Esophagus squamous epithelium (tissue), 4 donors: ENCODE measurements around the gene HNRNPK.

Source experiments
- CTCF ChIP-seq, 6 experiments: fragments of 450-650 bp in 4 of 6; fragments of 200-600 bp in 2 of 6; sonication (generic) in 2 of 6; IDR thresholded peaks; one replicate each; pipeline ENCODE4 v1.5.1; 2016 to 2019; ENCODE audit warnings: antibody characterized with exemption in 6 of 6, mild to moderate bottlenecking in 4 of 6, moderate library complexity in 4 of 6
- POLR2A ChIP-seq, 4 donors: fragments of 450-650 bp; IDR thresholded peaks; one replicate each; pipeline ENCODE4 v1.6.1; 2017; ENCODE audit warnings: antibody characterized with exemption in 4 of 4, mild to moderate bottlenecking in 4 of 4, moderate library complexity in 3 of 4

- TF ChIP-seq POLR2A (IDR thresholded peaks at IDR 0.05): no peak
- no peak for TF ChIP-seq CTCF (IDR thresholded peaks at IDR 0.05)
Measured at GRCh38 chr9:83936523-83936922, 43.5 kb downstream of the HNRNPK start.
